Measurements from ENCODE around the gene STARD7.
"Not testable (repeated sequence)": the region's sequence is repeated elsewhere in the genome, so short reads cannot be mapped to it uniquely, and the experiment has no call there.

- TF ChIP-seq CTCF (conservative IDR thresholded peaks at IDR 0.05; ENCODE audit: low read length); EZH2phosphoT487 (IDR thresholded peaks at IDR 0.05; ENCODE audit: borderline replicate concordance): not testable (repeated sequence)
Measured at GRCh38 chr2:96141624-96141967, 67.0 kb downstream of the STARD7 start.

Data from Loucy (cell line).